Smooth muscle cell of the brain vasculature (primary cell): ENCODE measurements around the gene PLEKHG3.

Experiments
- DNase-seq: peaks from one replicate; pipeline ENCODE4 v3.0.0-alpha.2; 2012; ENCODE audit warnings: low read depth, low spot score

PLEKHG3 gene

DNA sequence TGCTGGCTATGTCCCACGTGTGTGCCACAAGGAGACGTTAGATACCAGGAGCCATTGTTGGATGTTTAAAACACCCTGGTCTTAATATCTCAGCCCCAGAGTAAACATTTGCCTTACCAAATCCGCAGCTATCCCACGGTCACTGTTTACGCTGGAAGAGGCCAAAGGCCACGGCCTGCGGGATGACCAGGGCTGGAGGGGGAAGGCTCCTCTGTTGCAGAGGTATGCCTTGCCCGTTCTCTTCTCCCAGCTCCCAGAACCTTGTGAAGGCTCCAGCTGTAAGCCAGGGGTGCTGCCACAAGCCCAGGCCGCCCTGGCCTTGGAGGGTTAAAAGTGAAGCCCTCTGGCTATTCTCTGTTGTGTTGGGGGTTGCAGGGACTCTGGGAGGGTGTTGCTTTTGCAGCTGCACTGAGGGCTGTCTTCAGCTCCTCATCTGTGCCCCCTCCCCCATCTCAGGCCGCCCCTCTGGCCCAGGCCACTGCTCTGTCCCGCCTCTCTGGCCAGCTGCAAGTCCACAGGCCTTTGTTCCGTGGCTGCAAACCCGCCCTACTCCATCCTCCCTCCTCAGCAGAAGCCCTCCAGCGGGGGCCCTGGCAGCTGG, 2.5 kb downstream of the PLEKHG3 start:
- DNase-seq, result no peak

DNA sequence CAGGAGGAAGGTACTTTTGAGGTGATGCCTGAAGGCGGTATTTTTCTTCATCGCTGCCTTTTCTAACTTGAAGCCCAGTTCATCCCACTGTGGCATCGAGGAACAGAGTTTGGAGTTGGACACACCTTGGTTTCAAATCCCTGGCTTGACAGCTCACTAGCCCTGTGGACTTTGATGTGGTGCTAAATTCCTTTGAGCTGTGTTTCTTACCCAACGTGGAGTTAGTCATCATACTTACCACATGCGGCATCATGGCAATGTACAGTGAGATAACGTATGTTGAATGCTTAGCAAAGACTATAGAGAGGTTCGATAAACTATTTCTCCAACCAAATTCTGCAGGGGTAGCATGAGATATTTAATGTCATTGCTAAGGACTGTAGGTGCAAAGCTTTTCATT, 3.4 kb downstream of the PLEKHG3 start:
- DNase-seq, result no peak

DNA sequence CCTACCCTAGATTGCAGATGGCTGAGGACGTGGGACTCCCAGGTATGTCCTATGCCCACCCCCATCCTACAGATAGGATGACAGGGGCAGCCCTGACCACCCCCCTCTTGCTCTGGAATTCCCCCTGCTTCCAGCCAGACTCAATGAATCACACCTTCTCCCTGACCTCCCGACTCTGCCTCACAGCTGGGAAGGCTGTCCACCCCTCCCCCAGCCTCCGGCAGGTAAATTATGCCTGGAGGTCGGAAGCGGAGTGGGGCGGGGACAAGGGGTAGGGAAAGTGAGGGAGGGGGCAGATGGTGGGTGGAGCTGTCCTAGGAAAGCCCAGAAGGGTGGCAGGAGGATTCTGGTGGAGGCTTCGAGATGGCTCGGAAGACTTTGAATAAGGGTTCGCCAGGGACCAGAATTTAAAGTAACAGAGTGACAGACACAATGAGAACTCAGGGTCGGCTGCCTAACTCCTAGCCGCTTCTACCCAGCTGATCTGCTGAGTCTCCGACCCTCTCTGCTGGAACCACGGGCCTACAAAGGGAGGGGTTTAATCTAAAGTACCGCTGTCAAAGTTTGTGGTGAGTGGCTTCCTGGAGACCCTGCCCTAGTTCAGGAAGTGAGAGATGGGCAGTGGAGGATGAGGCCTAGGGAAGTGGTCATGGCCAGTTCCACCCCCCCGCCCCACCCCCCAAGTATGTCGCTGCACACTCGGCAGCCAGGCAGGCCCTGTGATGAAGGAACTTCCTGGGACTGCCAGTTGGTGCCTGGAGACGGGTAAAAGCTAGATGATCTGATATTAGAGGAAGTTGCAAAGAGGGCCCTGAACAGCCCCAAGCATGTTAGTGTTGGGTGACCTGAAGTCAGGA, 4.2 kb downstream of the PLEKHG3 start:
- no peak for DNase-seq

DNA sequence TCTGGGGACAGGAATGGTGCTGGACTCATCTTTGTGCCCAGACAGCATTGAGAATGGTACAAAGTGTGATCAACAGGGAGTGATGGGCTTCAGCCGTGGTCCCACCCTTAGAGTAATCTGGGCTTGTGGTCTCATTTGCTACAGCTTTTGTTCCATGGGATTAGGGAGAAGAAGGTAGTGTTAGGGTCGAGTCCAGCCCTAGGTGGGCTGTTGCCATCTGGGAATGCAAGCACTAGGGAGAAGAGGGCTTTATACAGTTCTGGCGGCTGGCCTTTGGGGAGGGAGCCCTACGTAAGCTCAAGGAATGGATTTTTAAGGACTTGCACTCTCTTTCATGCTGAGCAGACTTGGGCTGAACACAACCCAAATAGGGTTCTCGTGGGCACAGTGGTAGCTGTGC, 4.9 kb downstream of the PLEKHG3 start:
- no peak for DNase-seq

- DNase-seq, result no peak
Observed at GRCh38 chr14:64711039-64711438, 6.8 kb downstream of the PLEKHG3 start.

DNA sequence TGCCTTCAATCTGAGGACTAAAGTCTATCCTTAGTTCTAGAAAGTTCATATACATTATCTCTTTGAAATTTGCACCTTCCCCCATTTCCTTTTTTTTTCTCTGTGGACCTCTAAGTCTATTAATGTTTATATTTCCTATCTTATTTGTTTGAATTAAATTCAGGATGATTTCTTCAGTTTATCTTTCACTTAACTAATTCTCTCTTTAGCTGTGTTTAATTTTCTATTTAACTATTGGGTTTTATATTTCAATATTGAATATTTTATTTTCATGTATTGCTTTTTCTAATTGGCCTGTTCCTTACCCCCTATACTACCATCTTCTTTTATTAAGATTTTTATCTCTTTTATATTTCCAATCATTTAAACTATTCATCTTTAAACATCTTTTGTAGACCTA, 9.5 kb downstream of the PLEKHG3 start:
- DNase-seq, result no peak

- no peak for DNase-seq
Observed at GRCh38 chr14:64714432-64715025, 10.3 kb downstream of the PLEKHG3 start.

DNA sequence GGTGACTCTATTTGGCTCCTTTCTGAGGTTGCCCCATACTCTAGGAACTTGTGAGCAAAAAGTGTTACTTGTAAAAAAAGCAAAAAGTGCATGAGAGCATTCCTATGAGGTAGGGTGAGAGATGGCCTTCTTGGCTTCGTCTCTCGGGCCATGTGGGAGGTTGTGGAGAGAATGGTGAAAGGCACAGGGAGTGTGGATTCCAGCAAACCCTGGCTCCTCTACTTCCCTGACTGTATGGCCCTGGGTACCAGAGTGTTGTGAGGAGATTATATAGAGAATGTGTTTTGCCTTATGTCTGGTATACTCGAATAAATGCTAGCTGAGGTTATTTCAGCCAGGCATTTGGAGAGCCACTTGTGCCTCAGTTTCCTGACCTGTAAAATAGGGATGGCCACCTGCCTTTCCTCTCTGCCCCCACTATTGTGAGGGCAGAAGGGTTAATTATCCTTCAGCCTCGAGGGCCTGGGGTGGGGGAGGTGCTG, 11.0 kb downstream of the PLEKHG3 start:
- DNase-seq, result no peak

DNA sequence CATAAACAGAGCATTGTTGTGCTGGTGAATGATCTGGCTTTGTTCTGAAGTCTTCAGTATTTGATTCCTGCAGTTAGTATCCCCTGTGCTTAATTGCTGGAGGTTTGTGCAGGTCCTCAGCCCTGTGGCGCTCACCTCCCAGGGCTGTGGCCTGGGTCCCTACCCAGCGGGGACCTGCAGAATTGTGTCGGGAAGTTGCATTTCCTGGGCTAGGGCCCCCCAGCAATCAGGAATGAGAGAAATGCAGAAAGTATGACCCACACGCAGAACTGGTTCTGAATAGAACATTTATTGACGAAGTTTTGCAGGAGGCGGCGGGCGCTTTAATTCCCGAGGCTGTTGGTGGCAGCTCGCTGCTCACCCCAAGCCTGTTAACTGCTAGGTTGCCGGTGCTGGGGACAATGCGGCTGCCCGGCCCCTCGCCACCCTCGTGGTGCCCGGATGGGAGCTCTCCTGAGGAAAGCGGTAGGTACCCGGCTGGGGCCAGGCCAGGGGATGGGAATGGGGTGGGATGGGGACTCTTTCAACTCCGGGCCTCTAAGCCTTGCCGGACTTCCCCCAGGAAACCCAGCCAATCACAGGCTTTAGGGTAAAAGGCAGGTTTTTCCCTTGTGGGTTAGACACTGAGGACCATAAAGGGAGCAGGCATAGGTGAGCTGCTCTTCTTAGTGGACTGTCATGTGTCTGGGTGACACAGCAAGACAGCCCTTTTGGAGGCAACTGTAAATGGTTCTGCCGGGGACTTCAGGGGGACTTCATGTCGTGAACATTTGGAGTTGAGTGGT, 11.6 kb downstream of the PLEKHG3 start:
- no peak for DNase-seq

GRCh38 chr14:64717870-64718269, 13.6 kb downstream of the PLEKHG3 start:
- DNase-seq, result no peak

DNA sequence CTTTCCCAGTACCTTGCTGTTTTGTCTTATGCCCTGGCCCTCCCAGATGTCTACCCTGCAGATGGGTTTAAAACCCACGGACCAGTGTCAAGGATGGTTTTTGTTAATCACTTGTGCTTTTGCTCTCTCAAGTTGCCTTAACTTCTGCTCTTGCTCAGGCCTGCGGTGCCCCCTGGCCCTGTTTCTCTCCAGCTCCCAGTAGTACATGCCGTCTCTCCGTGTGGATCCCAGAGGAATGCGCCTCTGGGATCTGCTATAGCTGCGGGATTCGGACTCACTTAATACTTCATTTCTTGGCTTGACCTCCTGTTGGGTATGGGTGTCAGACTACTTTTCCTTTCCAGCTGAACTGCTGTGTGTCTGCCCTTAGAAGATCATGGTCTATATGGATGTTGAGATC, 14.5 kb downstream of the PLEKHG3 start:
- DNase-seq, result no peak

- DNase-seq, result no peak
Observed at GRCh38 chr14:64719601-64720000, 15.4 kb downstream of the PLEKHG3 start.

- no peak for DNase-seq
Observed at GRCh38 chr14:64720131-64720576, 15.9 kb downstream of the PLEKHG3 start.

DNA sequence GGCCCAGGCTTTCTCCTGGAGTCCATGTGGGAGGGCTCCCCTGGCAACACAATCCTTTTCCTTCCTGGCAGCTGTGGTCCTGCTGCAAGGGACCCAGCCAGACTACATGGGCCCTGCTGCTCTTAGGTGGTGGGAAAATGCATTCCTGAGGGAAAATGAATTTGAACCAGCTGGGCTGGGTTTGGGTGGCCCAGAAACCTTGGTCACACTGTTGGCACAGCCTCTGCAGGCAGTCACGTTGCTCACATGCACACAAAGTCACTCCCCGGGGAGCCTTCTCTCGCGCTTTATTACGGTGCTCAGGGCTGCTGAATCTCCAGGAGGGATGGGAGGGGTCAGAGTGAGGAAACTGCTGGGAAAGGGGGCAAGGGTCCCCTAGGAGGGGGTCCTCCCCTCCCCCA, 17.2 kb downstream of the PLEKHG3 start:
- no peak for DNase-seq

DNA sequence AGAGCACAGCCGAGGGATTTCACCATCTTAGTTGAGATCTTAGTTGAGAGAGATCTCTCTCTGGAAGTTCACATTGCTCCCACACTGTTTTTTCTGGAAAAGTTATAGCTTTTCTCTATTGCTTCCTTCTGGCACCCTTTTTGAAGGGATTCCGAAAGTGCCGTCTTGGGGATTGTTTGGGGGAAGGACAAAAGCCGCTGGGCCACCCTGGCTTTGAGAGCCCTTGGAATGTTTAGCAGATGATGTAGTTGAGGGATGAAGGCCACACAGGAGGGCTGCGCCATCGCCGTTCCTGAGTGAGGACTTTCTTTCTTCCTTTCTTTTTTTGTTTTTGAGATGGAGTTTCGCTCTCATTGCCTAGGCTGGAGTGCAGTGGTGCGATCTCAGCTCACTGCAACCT, 17.7 kb downstream of the PLEKHG3 start:
- no peak for DNase-seq

- DNase-seq, result no peak
Observed at GRCh38 chr14:64722842-64723447, 18.7 kb downstream of the PLEKHG3 start.

- DNase-seq, result no peak
Observed at GRCh38 chr14:64723691-64724577, 19.7 kb downstream of the PLEKHG3 start.

DNA sequence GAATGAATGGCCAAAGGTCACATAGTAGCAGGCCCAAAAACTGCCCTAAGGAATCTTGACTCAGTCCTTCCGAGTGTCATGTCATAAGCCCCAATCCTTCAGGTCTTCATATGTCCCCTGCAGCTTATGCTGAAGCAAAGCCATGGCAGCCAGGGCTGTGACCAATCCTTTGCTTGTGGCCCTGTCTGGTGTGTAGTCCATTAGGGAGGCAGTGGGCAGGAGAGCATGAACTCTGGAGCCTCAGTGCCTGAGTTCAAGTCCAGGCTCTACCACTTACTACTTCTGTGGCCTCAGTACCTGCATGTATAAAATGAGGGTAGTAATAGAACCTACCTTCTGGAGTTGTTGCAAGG, 20.3 kb downstream of the PLEKHG3 start:
- DNase-seq, result no peak

DNA sequence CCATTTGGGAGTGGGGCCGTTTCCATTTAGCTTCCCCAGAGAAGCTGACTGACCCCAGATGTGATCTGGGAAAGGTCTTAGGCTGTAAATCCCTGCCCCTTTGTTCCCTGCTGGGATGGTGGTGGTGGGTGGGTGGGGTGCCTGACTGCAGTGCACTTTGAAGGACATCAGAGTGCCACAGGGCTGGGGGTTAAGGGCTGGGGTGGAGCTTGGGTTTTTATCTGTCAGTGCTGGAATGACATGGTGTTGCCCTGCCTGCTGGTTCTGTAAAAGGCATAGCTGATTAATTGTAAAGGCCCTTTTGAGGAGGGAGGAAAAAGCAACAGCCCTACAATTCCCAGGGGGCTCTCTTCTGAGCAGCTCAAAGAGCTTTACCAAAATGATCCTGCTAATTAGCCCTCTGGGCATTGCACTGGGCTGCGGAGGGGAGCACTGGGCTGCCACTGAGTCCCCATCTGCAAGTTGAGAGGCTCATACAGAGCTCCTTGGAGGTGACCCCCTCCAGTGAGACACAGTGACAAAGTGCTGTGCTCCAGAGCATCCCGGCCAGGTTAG, 21.1 kb downstream of the PLEKHG3 start:
- DNase-seq, result no peak

DNA sequence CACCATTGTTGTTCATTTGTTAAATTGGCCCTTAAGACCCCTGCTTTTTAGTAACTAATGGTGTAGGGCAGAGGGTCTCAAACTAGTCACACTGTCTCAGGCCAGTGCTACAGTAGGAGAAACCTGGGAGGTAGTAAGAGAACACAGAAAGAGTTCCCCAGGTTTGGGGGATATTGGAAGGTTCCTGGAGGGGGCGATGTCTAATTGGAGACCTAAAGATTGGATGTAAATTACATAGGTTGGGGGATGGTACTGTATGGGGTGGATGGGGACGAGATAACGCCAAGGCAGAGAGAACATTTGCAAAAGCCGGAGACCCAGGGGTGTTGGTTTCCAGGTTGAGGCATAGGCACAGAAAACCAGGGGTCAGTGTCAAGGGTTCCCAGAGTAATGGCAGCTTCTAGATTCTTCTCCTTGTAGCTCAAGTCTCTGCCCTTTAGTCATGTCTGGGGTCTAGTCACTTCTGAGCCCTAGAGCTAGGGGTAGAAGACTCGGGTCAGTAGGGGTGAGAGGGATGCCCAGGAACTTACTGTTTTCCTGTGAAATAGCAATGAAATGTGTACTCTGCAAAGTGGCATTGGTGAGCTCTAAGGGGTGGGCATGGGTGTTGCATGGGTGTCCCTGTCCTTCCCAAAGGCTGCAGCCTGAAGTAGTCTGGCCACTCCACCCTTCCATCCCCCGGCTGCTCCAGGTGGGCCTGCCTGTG, 21.8 kb downstream of the PLEKHG3 start:
- DNase-seq, result no peak
